ENCODE results near the gene SNX5.

Gene SNX5

GRCh38 chr20:17952692-17953684 is 15.6 kb downstream of the SNX5 start:
- TF ChIP-seq FOXA1 (IDR thresholded peaks at IDR 0.05) (no peak), BHLHE40 (IDR thresholded peaks at IDR 0.05; ENCODE audit: borderline replicate concordance) (no peak), ZNF384 (IDR thresholded peaks at IDR 0.05) (no peak), SP1 (IDR thresholded peaks at IDR 0.05) (no peak)
- ChIA-PET POLR2A (no interaction called here), CTCF (no interaction called here)
- DNase-seq (ENCODE audit: extremely low spot score), result no peak

- POLR2A ChIA-PET, result interaction anchor here (1.4 kb wide), 1 partner anchor 16 kb away, joined by 3 read pairs; no protein-coding TSS in a partner anchor
- no peak for TF ChIP-seq ZNF384 (IDR thresholded peaks at IDR 0.05)
- no peak for TF ChIP-seq HDGF (IDR thresholded peaks at IDR 0.05; ENCODE audit: borderline replicate concordance)
- TF ChIP-seq ELF4 (IDR thresholded peaks at IDR 0.05), result no peak
- TF ChIP-seq PKNOX1 (IDR thresholded peaks at IDR 0.05), result no peak
- no peak for TF ChIP-seq L3MBTL2 (conservative IDR thresholded peaks at IDR 0.05)
- no peak for TF ChIP-seq ARNT (IDR thresholded peaks at IDR 0.05)
- no peak for TF ChIP-seq FOXK2 (IDR thresholded peaks at IDR 0.05)
- TF ChIP-seq SUZ12 (IDR thresholded peaks at IDR 0.05), result no peak
- no peak for TF ChIP-seq SP1 (IDR thresholded peaks at IDR 0.05)
- TF ChIP-seq TARDBP (IDR thresholded peaks at IDR 0.05), result no peak
- CTCF ChIA-PET, result interaction anchor here (0.6 kb wide), 1 partner anchor 269 kb away, joined by 3 read pairs; the partner anchor contains the start of gene RRBP1
- DNase-seq (ENCODE audit: extremely low spot score), result no peak
Observed at GRCh38 chr20:17951323-17951722, 17.3 kb downstream of the SNX5 start.

- POLR2A ChIA-PET, result interaction anchor here (1.4 kb wide), 1 partner anchor 17 kb away, joined by 3 read pairs; no protein-coding TSS in a partner anchor
- CTCF ChIA-PET, result no interaction called here
- no peak for DNase-seq (ENCODE audit: extremely low spot score)
- no peak for TF ChIP-seq LEF1 (IDR thresholded peaks at IDR 0.05; ENCODE audit: borderline replicate concordance)
- no peak for TF ChIP-seq PKNOX1 (IDR thresholded peaks at IDR 0.05)
- TF ChIP-seq SP1 (IDR thresholded peaks at IDR 0.05), result no peak
- TF ChIP-seq FOXM1 (IDR thresholded peaks at IDR 0.05; ENCODE audit: borderline replicate concordance), result no peak
- no peak for TF ChIP-seq BHLHE40 (IDR thresholded peaks at IDR 0.05; ENCODE audit: borderline replicate concordance)
- no peak for TF ChIP-seq HDGF (IDR thresholded peaks at IDR 0.05; ENCODE audit: borderline replicate concordance)
Observed at GRCh38 chr20:17950670-17951069, 17.9 kb downstream of the SNX5 start.

GRCh38 chr20:17949899-17950298 is 18.7 kb downstream of the SNX5 start:
- ChIA-PET CTCF (no interaction called here), POLR2A (no interaction called here)
- TF ChIP-seq TARDBP (IDR thresholded peaks at IDR 0.05), result no peak
- TF ChIP-seq FOXM1 (IDR thresholded peaks at IDR 0.05; ENCODE audit: borderline replicate concordance), result no peak
- no peak for TF ChIP-seq PKNOX1 (IDR thresholded peaks at IDR 0.05)
- TF ChIP-seq L3MBTL2 (conservative IDR thresholded peaks at IDR 0.05), result no peak
- no peak for TF ChIP-seq BHLHE40 (IDR thresholded peaks at IDR 0.05; ENCODE audit: borderline replicate concordance)
- DNase-seq (ENCODE audit: extremely low spot score), result no peak

GRCh38 chr20:17948442-17948841 is 20.2 kb downstream of the SNX5 start:
- POLR2A ChIA-PET, result no interaction called here
- TF ChIP-seq HDGF (IDR thresholded peaks at IDR 0.05; ENCODE audit: borderline replicate concordance), result no peak
- no peak for TF ChIP-seq ZNF384 (IDR thresholded peaks at IDR 0.05)
- no peak for TF ChIP-seq TARDBP (IDR thresholded peaks at IDR 0.05)
- no peak for TF ChIP-seq FOXK2 (IDR thresholded peaks at IDR 0.05)
- no peak for TF ChIP-seq SUZ12 (IDR thresholded peaks at IDR 0.05)
- TF ChIP-seq CTBP1 (IDR thresholded peaks at IDR 0.05; ENCODE audit: borderline replicate concordance), result no peak
- DNase-seq (ENCODE audit: extremely low spot score), result no peak
- CTCF ChIA-PET, result no interaction called here

GRCh38 chr20:17947474-17947815 is 21.1 kb downstream of the SNX5 start:
- CTCF ChIA-PET, result no interaction called here
- TF ChIP-seq PKNOX1 (IDR thresholded peaks at IDR 0.05) (no peak), BHLHE40 (IDR thresholded peaks at IDR 0.05; ENCODE audit: borderline replicate concordance) (no peak), NFRKB (IDR thresholded peaks at IDR 0.05) (no peak), SP1 (IDR thresholded peaks at IDR 0.05) (no peak), CTBP1 (IDR thresholded peaks at IDR 0.05; ENCODE audit: borderline replicate concordance) (no peak), L3MBTL2 (conservative IDR thresholded peaks at IDR 0.05) (no peak), SUZ12 (IDR thresholded peaks at IDR 0.05) (no peak), LEF1 (IDR thresholded peaks at IDR 0.05; ENCODE audit: borderline replicate concordance) (no peak), HDGF (IDR thresholded peaks at IDR 0.05; ENCODE audit: borderline replicate concordance) (no peak), FOXA1 (IDR thresholded peaks at IDR 0.05) (no peak), ELF4 (IDR thresholded peaks at IDR 0.05) (no peak), ARNT (IDR thresholded peaks at IDR 0.05) (no peak)
- POLR2A ChIA-PET, result no interaction called here
- DNase-seq (ENCODE audit: extremely low spot score), result no peak
